A549 (cell line): ENCODE results near the gene SPDYE18.
"Not testable (repeated sequence)": the region's sequence is repeated elsewhere in the genome, so short reads cannot be mapped to it uniquely, and the experiment has no call there.

Experiments used
- POLR2A ChIP-seq: IDR thresholded peaks from 2 replicates; pipeline ENCODE4 v1.6.1; 2012; ENCODE audit warnings: mild to moderate bottlenecking, low read length
- RFX5 ChIP-seq: fragments of 450-650 bp; IDR thresholded peaks from 2 replicates; pipeline ENCODE4 v1.7.1; 2014; ENCODE audit warnings: antibody characterized with exemption, mild to moderate bottlenecking, moderate library complexity
- TF ChIP-seq, protein P1 (sequence below): fragments of 450-650 bp; IDR thresholded peaks from 2 replicates; pipeline ENCODE4 v1.6.1; 2014; ENCODE audit warnings: antibody characterized with exemption
- TF ChIP-seq, protein P2 (sequence below): fragments of >200 bp; sonication (Bioruptor Twin); formaldehyde crosslinking; IDR thresholded peaks from 3 replicates; pipeline ENCODE4 v1.5.1; 2016

GRCh38 chr7:77032261-77032660 lies 30.1 kb downstream of the SPDYE18 start, which contains the start of gene SPDYE17:
- not testable (repeated sequence) for TF ChIP-seq POLR2A, RFX5
- TF ChIP-seq, protein P1, sequence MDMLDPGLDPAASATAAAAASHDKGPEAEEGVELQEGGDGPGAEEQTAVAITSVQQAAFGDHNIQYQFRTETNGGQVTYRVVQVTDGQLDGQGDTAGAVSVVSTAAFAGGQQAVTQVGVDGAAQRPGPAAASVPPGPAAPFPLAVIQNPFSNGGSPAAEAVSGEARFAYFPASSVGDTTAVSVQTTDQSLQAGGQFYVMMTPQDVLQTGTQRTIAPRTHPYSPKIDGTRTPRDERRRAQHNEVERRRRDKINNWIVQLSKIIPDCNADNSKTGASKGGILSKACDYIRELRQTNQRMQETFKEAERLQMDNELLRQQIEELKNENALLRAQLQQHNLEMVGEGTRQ: not testable (repeated sequence)
- TF ChIP-seq, protein P2, sequence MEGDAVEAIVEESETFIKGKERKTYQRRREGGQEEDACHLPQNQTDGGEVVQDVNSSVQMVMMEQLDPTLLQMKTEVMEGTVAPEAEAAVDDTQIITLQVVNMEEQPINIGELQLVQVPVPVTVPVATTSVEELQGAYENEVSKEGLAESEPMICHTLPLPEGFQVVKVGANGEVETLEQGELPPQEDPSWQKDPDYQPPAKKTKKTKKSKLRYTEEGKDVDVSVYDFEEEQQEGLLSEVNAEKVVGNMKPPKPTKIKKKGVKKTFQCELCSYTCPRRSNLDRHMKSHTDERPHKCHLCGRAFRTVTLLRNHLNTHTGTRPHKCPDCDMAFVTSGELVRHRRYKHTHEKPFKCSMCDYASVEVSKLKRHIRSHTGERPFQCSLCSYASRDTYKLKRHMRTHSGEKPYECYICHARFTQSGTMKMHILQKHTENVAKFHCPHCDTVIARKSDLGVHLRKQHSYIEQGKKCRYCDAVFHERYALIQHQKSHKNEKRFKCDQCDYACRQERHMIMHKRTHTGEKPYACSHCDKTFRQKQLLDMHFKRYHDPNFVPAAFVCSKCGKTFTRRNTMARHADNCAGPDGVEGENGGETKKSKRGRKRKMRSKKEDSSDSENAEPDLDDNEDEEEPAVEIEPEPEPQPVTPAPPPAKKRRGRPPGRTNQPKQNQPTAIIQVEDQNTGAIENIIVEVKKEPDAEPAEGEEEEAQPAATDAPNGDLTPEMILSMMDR: not testable (repeated sequence)
